Left ventricle myocardium inferior (tissue), 1 donor: Measurements from ENCODE around the gene B3GALT6. TPM values are rescaled to one million over a fixed set of nuclear protein-coding genes. Genes with fewer than 3 reads are reported as not detected.

Experiments used
- DNase-seq: peaks from one replicate; pipeline ENCODE4 v3.0.0-alpha.2; 2020
- H3K27ac ChIP-seq: fragments of 200-600 bp; replicated peaks from 2 replicates; pipeline ENCODE4 v1.8.0; 2021
- H3K27me3 ChIP-seq: fragments of 200-600 bp; 2 replicates; pipeline ENCODE4 v1.8.0; 2021; ENCODE audit warnings: low read depth
- H3K36me3 ChIP-seq: fragments of 200-600 bp; 2 replicates; pipeline ENCODE4 v1.8.0; 2021
- H3K4me1 ChIP-seq: fragments of 200-600 bp; 2 replicates; pipeline ENCODE4 v1.8.0; 2021
- H3K4me3 ChIP-seq: fragments of 200-600 bp; 2 replicates; pipeline ENCODE4 v1.8.0; 2021; ENCODE audit warnings: mild to moderate bottlenecking, moderate library complexity
- H3K9me3 ChIP-seq: fragments of 200-600 bp; replicated peaks from 2 replicates; pipeline ENCODE4 v1.8.0; 2021
- intact Hi-C: fragments of 100-400 bp; cut with micrococcal nuclease; formaldehyde crosslinking; loops from one replicate; pipeline ENCODE4 v1.11.0; 2022
- total RNA-seq: library from RNA; stranded (reverse); fragmentation: NEBNext Ultra II Directional; extraction: Animal tissue kit (Norgen Biotek cat#: 25700); gene quantifications from one replicate; pipeline ENCODE4 v1.2.1, GENCODE V29; 2021
- TF ChIP-seq, protein P1 (sequence below): fragments of 200-600 bp; IDR thresholded peaks from 2 replicates; pipeline ENCODE4 v1.8.0; 2021; ENCODE audit warnings: antibody characterized with exemption, mild to moderate bottlenecking, borderline replicate concordance
- donor health status: DM: no; HTN: yes; CAD: no; lungs with severe emphysema.

Gene B3GALT6
- total RNA-seq, 1 donor from 2014 or later, result 7.9 TPM

DNA sequence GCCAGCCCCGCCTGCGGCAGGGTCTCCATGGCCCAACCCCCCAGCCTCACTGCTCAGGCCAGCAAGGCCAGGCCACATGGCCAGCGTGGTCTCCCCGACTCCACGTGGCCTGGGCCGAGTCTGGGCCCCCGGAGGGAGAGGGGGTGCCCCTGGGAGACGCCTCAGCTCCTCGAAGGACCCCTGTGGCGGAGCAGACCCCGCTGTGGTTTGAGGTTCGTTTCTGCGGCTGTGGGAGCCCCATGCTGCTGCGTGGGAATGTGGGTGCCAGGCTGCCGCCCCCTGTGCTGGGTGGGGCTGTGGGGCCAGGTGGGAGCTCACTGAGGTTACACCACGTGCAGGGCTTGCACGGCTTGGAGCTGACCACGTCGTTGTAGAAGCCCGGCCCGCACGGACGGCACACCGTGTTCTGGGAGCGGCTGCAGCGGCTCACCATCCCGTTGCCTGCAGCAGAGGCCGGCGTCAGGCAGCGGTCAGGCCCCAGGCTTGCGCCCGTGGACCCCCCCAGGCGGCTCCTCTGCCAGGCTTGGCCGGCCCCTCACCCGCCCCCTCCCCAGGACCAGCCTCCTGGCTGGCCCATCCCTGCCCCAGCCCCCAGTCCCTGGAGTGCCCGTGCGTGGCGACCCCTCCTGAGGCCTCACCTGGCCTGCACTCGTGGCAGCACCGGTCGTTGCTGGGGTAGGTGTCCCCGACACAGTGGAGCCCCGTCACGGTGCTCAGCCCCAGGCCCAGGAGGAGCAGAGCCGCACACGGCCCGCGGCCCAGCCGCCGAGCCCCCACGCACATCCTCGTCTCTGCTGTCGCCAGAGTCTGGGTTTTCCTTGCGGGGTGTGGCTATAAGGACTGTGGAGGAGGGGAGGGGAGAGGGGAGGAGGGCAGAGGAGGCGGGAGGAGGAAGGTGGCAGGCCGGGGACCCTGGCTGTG lies 18.4 kb upstream of the B3GALT6 start, which contains the start of gene TNFRSF4:
TSS of gene TNFRSF4 (minus strand) at position 809 of the 921 bp plus-strand sequence. CDS start at position 783, 26 bp downstream.
- intact Hi-C loops, result no loop called here
- peak within 1 kb of the TSS; percentile 80 for H3K27ac ChIP-seq
- TF ChIP-seq, protein P1, sequence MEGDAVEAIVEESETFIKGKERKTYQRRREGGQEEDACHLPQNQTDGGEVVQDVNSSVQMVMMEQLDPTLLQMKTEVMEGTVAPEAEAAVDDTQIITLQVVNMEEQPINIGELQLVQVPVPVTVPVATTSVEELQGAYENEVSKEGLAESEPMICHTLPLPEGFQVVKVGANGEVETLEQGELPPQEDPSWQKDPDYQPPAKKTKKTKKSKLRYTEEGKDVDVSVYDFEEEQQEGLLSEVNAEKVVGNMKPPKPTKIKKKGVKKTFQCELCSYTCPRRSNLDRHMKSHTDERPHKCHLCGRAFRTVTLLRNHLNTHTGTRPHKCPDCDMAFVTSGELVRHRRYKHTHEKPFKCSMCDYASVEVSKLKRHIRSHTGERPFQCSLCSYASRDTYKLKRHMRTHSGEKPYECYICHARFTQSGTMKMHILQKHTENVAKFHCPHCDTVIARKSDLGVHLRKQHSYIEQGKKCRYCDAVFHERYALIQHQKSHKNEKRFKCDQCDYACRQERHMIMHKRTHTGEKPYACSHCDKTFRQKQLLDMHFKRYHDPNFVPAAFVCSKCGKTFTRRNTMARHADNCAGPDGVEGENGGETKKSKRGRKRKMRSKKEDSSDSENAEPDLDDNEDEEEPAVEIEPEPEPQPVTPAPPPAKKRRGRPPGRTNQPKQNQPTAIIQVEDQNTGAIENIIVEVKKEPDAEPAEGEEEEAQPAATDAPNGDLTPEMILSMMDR, result no peak
- peaks cover 25% of the 10 kb centered on the region for H3K36me3 ChIP-seq
- DNase-seq, result peak; percentile 15
- H3K4me1 ChIP-seq, result peaks cover 68% of the 10 kb centered on the region
- peak within 1 kb of the TSS; percentile 61 for H3K4me3 ChIP-seq
- no peaks in the 10 kb centered on the region for H3K9me3 ChIP-seq
- peaks cover 1% of the 10 kb centered on the region for H3K27me3 ChIP-seq

GRCh38 chr1:1215080-1215676 lies 16.9 kb upstream of the B3GALT6 start:
- H3K36me3 ChIP-seq, result peaks cover 37% of the 10 kb centered on the region
- no peak overlapping the region for H3K4me3 ChIP-seq
- TF ChIP-seq, protein P1, result no peak
- H3K27me3 ChIP-seq, result no peaks in the 10 kb centered on the region
- peak overlapping the region; percentile 71 for H3K27ac ChIP-seq
- no peak for DNase-seq
- peaks cover 66% of the 10 kb centered on the region for H3K4me1 ChIP-seq
- intact Hi-C loops, result no loop called here
- H3K9me3 ChIP-seq, result no peaks in the 10 kb centered on the region

GRCh38 chr1:1215881-1216605 lies 16.0 kb upstream of the B3GALT6 start:
- TF ChIP-seq, protein P1, result no peak
- Histone ChIP-seq H3K27me3 (no peaks in the 10 kb centered on the region), H3K27ac (peak overlapping the region; percentile 71), H3K9me3 (no peaks in the 10 kb centered on the region), H3K4me1 (peaks cover 66% of the 10 kb centered on the region), H3K4me3 (peak overlapping the region; percentile 34), H3K36me3 (peaks cover 45% of the 10 kb centered on the region)
- DNase-seq, result no peak
- intact Hi-C loops, result no loop called here

GRCh38 chr1:1216770-1217620 lies 15.0 kb upstream of the B3GALT6 start:
- intact Hi-C loops, result no loop called here
- Histone ChIP-seq H3K27ac (peak overlapping the region; percentile 71), H3K27me3 (no peaks in the 10 kb centered on the region), H3K36me3 (peaks cover 55% of the 10 kb centered on the region), H3K9me3 (no peaks in the 10 kb centered on the region), H3K4me1 (peaks cover 59% of the 10 kb centered on the region), H3K4me3 (peak overlapping the region; percentile 34)
- TF ChIP-seq, protein P1, result no peak
- DNase-seq, result no peak
